Suppressor macrophage (primary cell): ENCODE data around the gene ZNF346.

Source experiments
- DNase-seq, 4 experiments: peaks; one replicate each; pipeline ENCODE4 v3.0.0-alpha.2; 2020 to 2022

ZNF346 gene

GRCh38 chr5:177123789-177124485, 101.4 kb downstream of the ZNF346 start:
- DNase-seq, result peak in 1 of 4 experiments; percentile 27

GRCh38 chr5:177124486-177124991, 102.0 kb downstream of the ZNF346 start:
- DNase-seq, result no peak

- no peak for DNase-seq
These were observed 104.3 kb downstream of the ZNF346 start for GRCh38 chr5:177126771-177127170.

- DNase-seq, result peak; percentile 46 to 70 (median 59)
These were observed 106.1 kb downstream of the ZNF346 start for GRCh38 chr5:177128551-177128981.

- DNase-seq, result no peak
These were observed 107.9 kb downstream of the ZNF346 start for GRCh38 chr5:177130211-177131018.
